K562 treated with DMSO at 1 percent for 4 hours (cell line): ENCODE data around the gene CCDC89. TPM values are rescaled to one million over a fixed set of nuclear protein-coding genes. Genes with fewer than 3 reads are reported as not detected.

Experiments used
- total RNA-seq: library from RNA; unstranded; fragments of 300-600 nt; gene quantifications from 2 replicates; pipeline ENCODE4 v1.2.3, GENCODE V29; 2022; ENCODE audit not compliant: insufficient read depth

Gene CCDC89
- not detected in 2 replicates for total RNA-seq

GRCh38 chr11:85685820-85686459 lies at the start of gene CCDC89:
TSS of gene CCDC89 (minus strand) at chr11:85686195. CDS start at chr11:85686130, 65 bp downstream.

GRCh38 chr11:85664615-85665481 lies 21.1 kb downstream of the CCDC89 start, which contains the start of gene CREBZF:
TSS of gene CREBZF (minus strand) at chr11:85665129. CDS start at chr11:85664875, 254 bp downstream.

GRCh38 chr11:85647604-85648299 lies 38.2 kb downstream of the CCDC89 start, which contains the start of gene TMEM126A:
TSS of gene TMEM126A (plus strand) at chr11:85647967. CDS start at chr11:85650256, 2,289 bp downstream.

Other genes starting within 250 kb of the CCDC89 start
- not detected in 2 replicates for gene DLG2, start 58.9 kb downstream of the CCDC89 start, total RNA-seq
- gene TMEM126B, start 57.6 kb downstream of the CCDC89 start, total RNA-seq: 67.0 and 80.0 TPM in 2 replicates
- gene TMEM126A, start 38.2 kb downstream of the CCDC89 start, total RNA-seq: 32.5 and 36.7 TPM in 2 replicates
- 24.4 and 38.4 TPM in 2 replicates for gene CREBZF, start 21.1 kb downstream of the CCDC89 start, total RNA-seq
- gene SYTL2, start 124.9 kb upstream of the CCDC89 start, total RNA-seq: not detected in 2 replicates
- gene CCDC83, start 169.2 kb upstream of the CCDC89 start, total RNA-seq: not detected in 2 replicates